Cardiac muscle cell (in vitro differentiated cells and primary cell): ENCODE data around the gene ADIPOQ. TPM values are rescaled to one million over a fixed set of nuclear protein-coding genes. Genes with fewer than 3 reads are reported as not detected.
"Not testable (repeated sequence)": the region's sequence is repeated elsewhere in the genome, so short reads cannot be mapped to it uniquely, and the experiment has no call there.

Experiments used
- DNase-seq, 2 donors: peaks; one replicate each; pipeline versions ENCODE4 v3.0.0 to v3.0.0-alpha.2; 2010 to 2017; ENCODE audit warnings: low read depth in 1 of 2, low spot score in 1 of 2
- H3K27ac ChIP-seq: fragments of 200-600 bp; sonication (generic); 2 replicates; pipeline ENCODE4 v1.5.1; 2016
- H3K27me3 ChIP-seq: fragments of 200-600 bp; sonication (generic); 2 replicates; pipeline ENCODE4 v1.6.0; 2016; ENCODE audit warnings: control low read depth
- H3K36me3 ChIP-seq: fragments of 200-600 bp; sonication (generic); 2 replicates; pipeline ENCODE4 v1.5.1; 2016; ENCODE audit warnings: control low read depth
- H3K4me1 ChIP-seq: fragments of 200-600 bp; sonication (generic); 2 replicates; pipeline ENCODE4 v1.8.1; 2017; ENCODE audit warnings: low read depth, mild to moderate bottlenecking, mixed run types
- H3K4me3 ChIP-seq: fragments of 200-600 bp; sonication (generic); 2 replicates; pipeline ENCODE4 v1.5.1; 2016; ENCODE audit warnings: mild to moderate bottlenecking
- H3K9me3 ChIP-seq: fragments of 200-600 bp; sonication (generic); 2 replicates; pipeline ENCODE4 v1.5.1; 2017; ENCODE audit warnings: low read depth, mild to moderate bottlenecking, control low read depth
- CTCF ChIP-seq: IDR thresholded peaks from 2 replicates; pipeline ENCODE4 v1.5.1; 2012; ENCODE audit warnings: low read depth, mild to moderate bottlenecking, low read length
- polyA plus RNA-seq: library from polyadenylated mRNA; unstranded; fragments of >200 nt; fragmentation: Nextera tagmentation; extraction: Ambion mirVana; gene quantifications from 2 replicates; pipeline ENCODE4 v1.2.1, GENCODE V29; 2016
- total RNA-seq: library from RNA; depleted of rRNA; stranded (reverse); fragments of >200 nt; gene quantifications from 2 replicates; pipeline ENCODE4 v1.2.3, GENCODE V29; 2016

ADIPOQ gene
- total and polyA plus RNA-seq, 2 experiments from 2014 or later: not detected

GRCh38 chr3:186806089-186807055 lies 36.1 kb upstream of the ADIPOQ start, which contains the start of gene RFC4:
Gene RFC4 (minus strand): TSS chr3:186806482. CDS start chr3:186804713, 1,769 bp downstream.
- peak; percentile 74 to 89 for DNase-seq
- Histone ChIP-seq H3K36me3 (peaks cover 3% of the 10 kb centered on the region), H3K4me3 (peak within 1 kb of the TSS; percentile 87), H3K4me1 (peaks cover 11% of the 10 kb centered on the region), H3K9me3 (no peaks in the 10 kb centered on the region), H3K27ac (peak within 1 kb of the TSS; percentile 98), H3K27me3 (no peaks in the 10 kb centered on the region)
- TF ChIP-seq CTCF: no peak

- no peaks in the 10 kb centered on the region for H3K27me3 ChIP-seq
- TF ChIP-seq CTCF: no peak
- peaks cover 11% of the 10 kb centered on the region for H3K4me1 ChIP-seq
- no peak for DNase-seq
- H3K27ac ChIP-seq: peak overlapping the region; percentile 98
- H3K4me3 ChIP-seq: peak overlapping the region; percentile 87
- H3K36me3 ChIP-seq: peaks cover 3% of the 10 kb centered on the region
- no peaks in the 10 kb centered on the region for H3K9me3 ChIP-seq
Observed at GRCh38 chr3:186807231-186807630, 35.3 kb upstream of the ADIPOQ start.

GRCh38 chr3:186810336-186810996 lies 32.0 kb upstream of the ADIPOQ start:
- no peak for DNase-seq
- H3K36me3 ChIP-seq: no peaks in the 10 kb centered on the region
- no peak for TF ChIP-seq CTCF
- H3K27ac ChIP-seq: no peak overlapping the region
- no peak overlapping the region for H3K4me3 ChIP-seq
- peaks cover 8% of the 10 kb centered on the region for H3K4me1 ChIP-seq
- H3K27me3 ChIP-seq: no peaks in the 10 kb centered on the region
- H3K9me3 ChIP-seq: no peaks in the 10 kb centered on the region

GRCh38 chr3:186811313-186811712 lies 31.2 kb upstream of the ADIPOQ start:
- not testable (repeated sequence) for DNase-seq, H3K9me3 ChIP-seq, H3K27me3 ChIP-seq, H3K27ac ChIP-seq, H3K4me3 ChIP-seq, H3K36me3 ChIP-seq, H3K4me1 ChIP-seq

- no peak overlapping the region for H3K4me3 ChIP-seq
- no peaks in the 10 kb centered on the region for H3K4me1 ChIP-seq
- H3K36me3 ChIP-seq: no peaks in the 10 kb centered on the region
- no peaks in the 10 kb centered on the region for H3K9me3 ChIP-seq
- no peaks in the 10 kb centered on the region for H3K27me3 ChIP-seq
- H3K27ac ChIP-seq: no peak overlapping the region
- no peak for DNase-seq
- no peak for TF ChIP-seq CTCF
Observed at GRCh38 chr3:186814100-186814499, 28.4 kb upstream of the ADIPOQ start.

GRCh38 chr3:186815435-186815834 lies 27.1 kb upstream of the ADIPOQ start:
- H3K36me3 ChIP-seq: no peaks in the 10 kb centered on the region
- no peaks in the 10 kb centered on the region for H3K27me3 ChIP-seq
- H3K4me1 ChIP-seq: no peaks in the 10 kb centered on the region
- no peak overlapping the region for H3K27ac ChIP-seq
- no peak for TF ChIP-seq CTCF
- H3K9me3 ChIP-seq: no peaks in the 10 kb centered on the region
- no peak overlapping the region for H3K4me3 ChIP-seq
- peak in 1 of 2 donors; percentile 81 for DNase-seq
